Astrocyte of the spinal cord (primary cell): ENCODE measurements around the gene POC1A.

Source experiments
- DNase-seq: peaks from one replicate; pipeline ENCODE4 v3.0.0; 2011; ENCODE audit warnings: low read depth, low spot score
- H3K4me3 ChIP-seq: 2 replicates; pipeline ENCODE4 v1.5.1; 2011; ENCODE audit warnings: low read depth, mild to moderate bottlenecking, low read length, moderate library complexity
- CTCF ChIP-seq: IDR thresholded peaks from 2 replicates; pipeline ENCODE4 v1.5.1; 2012; ENCODE audit warnings: low read depth, mild to moderate bottlenecking, low read length, inconsistent platforms
- in situ Hi-C: cut with HindIII; loops from 2 replicates; pipeline ENCODE4 v1.10.0; 2017; ENCODE audit warnings: low sequenced_read_pairs

The POC1A gene

DNA sequence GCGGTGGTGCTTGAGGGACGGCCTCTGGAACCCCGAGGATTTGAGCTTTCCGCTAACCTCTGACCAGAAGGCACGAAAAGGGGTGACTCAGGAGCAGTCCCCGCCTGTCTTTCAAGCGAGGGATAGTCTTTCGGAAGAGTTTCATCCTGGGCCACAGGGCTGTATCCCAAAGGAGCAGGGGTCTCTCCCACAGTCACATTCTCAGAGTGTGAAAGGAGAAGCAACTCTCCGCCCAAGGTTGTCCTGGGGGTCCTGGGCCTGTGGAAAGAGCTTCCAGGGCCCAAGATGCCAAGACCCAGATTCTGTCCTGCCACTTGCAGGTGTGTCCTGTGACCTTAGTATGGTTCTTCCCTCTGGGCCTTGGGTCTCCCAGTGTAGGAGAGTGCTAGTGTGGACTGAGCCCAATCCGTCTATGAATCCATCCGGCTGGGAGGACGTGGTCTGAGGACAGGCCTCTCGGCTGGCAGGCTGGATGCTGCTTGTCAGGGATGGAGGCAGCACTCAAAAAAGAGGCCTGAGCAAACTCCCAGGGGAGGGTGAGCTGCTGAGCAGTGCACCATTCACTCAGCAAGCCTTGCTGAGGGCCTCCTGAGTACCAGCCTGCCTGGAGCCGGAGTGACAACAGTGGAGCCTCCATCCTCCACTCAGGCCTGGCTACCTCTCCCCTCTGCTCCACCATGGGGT, 96.3 kb downstream of the POC1A start:
- H3K4me3 ChIP-seq = peak overlapping the region; percentile 46
- in situ Hi-C loops = no loop called here
- TF ChIP-seq CTCF = no peak
- no peak for DNase-seq

DNA sequence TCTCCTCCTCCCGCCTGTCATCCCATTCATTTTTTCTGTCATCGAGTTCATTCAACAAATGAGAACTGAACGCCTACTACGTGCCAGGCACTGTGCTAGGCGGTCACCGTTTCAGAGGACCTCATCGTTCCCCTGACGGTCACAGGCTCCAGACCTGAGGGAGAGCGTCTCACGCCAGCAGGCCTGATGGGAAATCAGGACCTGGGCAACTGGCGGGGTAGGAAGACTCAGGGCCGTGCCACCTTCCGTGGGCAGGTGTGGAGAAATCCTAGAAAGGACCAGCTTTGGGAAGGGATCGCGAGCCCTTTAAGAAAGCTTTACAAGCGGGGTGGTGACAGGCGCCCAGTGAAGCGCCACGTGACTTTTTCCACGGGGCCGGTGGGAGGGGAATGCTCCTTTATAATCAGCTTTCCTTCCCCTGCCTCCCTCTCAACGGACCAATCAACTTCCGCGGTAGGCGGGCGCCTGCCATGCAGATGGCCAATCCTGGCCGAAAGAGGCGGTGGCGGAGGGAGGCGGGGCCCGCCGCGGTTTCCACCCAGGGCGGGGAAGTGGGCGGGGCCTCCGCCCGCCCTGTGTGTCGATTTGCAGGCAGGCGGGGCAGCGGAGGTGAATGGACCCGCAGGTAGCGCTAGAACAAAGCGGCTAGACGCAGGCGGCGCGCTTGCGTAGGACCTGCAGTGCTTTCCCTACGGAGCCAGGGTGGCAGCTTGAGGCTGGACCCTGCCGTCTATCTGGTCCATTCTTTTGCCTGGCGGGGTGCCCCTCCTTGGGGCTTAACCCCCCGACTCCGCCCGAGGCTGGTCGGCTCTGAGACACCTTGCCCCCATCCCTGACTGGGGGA, 97.0 kb downstream of the POC1A start:
- DNase-seq = peak; percentile 99
- no peak for TF ChIP-seq CTCF
- in situ Hi-C loops = no loop called here
- peak overlapping the region; percentile 58 for H3K4me3 ChIP-seq

- in situ Hi-C loops = no loop called here
- no peak for TF ChIP-seq CTCF
- DNase-seq = peak; percentile 67
- H3K4me3 ChIP-seq = peak within 1 kb of the TSS; percentile 83
These were observed 97.7 kb downstream of the POC1A start, which contains the start of gene DUSP7 for GRCh38 chr3:52056521-52056967. DUSP7 (minus strand) TSS chr3:52056571; CDS start chr3:52056366, 205 bp downstream.

DNA sequence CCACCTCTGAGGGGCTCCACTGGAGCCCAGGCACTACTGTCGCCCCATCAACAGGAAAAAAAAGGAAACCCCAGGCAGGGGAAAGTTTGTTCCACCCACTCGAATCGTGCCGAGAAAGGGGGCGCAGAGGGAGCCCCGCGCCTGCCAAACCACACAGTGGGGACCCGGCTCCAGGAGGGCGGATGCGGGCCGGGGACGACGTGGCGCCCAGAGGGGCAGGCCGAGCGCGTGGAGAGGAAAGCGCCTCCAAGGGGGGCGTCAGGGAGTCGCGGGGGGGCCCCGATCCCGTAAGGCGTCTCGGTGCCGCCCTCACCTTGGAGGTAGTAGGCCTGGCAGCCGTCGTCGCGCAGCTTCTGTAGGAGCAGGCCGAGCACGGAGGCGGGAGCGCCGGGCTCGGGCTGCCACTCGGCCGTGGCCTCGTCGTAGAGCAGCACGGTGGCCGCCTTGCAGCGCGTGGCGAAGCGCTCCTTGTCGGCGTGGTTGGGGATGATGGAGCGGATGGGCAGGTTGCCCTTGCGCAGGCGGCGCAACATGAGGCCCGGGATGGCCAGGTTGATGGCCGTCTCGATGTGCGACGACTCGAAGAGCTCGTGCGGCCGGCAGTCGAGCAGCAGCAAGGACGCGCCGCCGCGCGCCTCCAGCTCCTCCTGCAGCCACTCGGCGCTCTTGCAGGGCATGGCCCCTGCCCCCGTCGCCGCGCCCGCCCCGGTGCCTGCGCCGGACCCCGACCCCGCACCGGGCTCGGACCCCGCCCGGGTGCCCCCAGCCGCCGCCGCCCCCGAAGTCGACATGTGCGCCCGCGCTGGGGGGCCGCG, 98.5 kb downstream of the POC1A start:
- in situ Hi-C loops = no loop called here
- DNase-seq = peak; percentile 42
- TF ChIP-seq CTCF = peak; percentile 28
- peak overlapping the region; percentile 83 for H3K4me3 ChIP-seq

GRCh38 chr3:52054661-52055511, 99.3 kb downstream of the POC1A start:
- in situ Hi-C loops = no loop called here
- TF ChIP-seq CTCF = peak; percentile 47
- DNase-seq = no peak
- peak overlapping the region; percentile 83 for H3K4me3 ChIP-seq
